ENCODE results near the gene TNFSF9.

DNA sequence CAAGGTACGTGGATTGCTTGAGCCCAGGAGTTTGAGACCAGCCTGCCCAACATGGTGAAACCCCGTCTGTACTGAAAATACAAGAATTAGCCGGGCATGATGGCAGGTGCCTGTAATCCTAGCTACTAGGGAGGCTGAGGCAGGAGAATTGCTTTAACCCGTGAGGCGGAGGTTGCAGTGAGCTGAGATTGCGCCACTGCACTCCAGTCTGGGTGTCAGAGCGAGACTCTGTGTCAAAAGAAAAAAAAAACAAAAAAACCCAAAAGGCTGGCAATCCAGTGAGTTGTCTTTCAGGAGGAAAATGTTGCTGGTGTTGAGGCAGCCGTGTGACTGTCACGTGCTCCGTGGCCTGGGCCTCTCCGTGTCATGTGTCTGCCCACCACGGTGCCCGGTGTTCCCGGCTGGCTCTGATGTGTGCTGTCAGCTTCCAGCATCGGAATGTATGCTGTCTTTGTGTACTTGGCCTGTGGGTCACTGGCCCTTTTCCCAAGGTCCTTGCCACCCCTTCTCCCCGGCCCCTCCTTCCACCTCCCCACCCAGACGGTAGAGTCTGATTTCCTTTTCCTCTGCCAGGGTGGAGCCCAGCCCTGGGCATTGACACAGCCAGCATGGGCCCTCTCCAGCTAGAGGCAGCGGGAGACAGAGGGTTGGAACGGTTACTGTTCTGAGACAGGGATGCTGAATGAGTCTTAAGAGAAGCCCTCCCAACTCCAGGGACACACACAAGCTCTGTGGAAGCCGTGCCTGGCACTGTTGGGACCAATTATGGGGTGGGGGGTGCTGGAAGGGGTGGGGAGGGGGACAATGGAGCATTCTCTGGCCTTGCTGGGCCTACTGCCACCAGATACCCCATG is 21.5 kb upstream of the TNFSF9 start:
- TF ChIP-seq, protein P1, sequence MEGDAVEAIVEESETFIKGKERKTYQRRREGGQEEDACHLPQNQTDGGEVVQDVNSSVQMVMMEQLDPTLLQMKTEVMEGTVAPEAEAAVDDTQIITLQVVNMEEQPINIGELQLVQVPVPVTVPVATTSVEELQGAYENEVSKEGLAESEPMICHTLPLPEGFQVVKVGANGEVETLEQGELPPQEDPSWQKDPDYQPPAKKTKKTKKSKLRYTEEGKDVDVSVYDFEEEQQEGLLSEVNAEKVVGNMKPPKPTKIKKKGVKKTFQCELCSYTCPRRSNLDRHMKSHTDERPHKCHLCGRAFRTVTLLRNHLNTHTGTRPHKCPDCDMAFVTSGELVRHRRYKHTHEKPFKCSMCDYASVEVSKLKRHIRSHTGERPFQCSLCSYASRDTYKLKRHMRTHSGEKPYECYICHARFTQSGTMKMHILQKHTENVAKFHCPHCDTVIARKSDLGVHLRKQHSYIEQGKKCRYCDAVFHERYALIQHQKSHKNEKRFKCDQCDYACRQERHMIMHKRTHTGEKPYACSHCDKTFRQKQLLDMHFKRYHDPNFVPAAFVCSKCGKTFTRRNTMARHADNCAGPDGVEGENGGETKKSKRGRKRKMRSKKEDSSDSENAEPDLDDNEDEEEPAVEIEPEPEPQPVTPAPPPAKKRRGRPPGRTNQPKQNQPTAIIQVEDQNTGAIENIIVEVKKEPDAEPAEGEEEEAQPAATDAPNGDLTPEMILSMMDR (IDR thresholded peaks at IDR 0.05): no peak
- no peak for TF ChIP-seq POLR2A (IDR thresholded peaks at IDR 0.05)
